ENCODE measurements around the gene ANKRD16. TPM values are rescaled to one million over a fixed set of nuclear protein-coding genes. Genes with fewer than 3 reads are reported as not detected.
"Not testable (repeated sequence)": the region's sequence is repeated elsewhere in the genome, so short reads cannot be mapped to it uniquely, and the experiment has no call there.

The ANKRD16 gene
- total RNA-seq, 2 donors from 2014 or later, result 3.2 to 4.0 TPM

- H3K27me3 Mint-ChIP-seq, result no peaks in the 10 kb centered on the region
- DNase-seq, result no peak
- ATAC-seq, result no peak
- no peaks in the 10 kb centered on the region for H3K9me3 ChIP-seq (ENCODE audit: control insufficient read depth, low read length, poor library complexity, severe bottlenecking)
- H3K4me1 Mint-ChIP-seq, result peaks cover 12% of the 10 kb centered on the region
- H3K27ac Mint-ChIP-seq, result no peak overlapping the region
- H3K36me3 Mint-ChIP-seq (ENCODE audit: low read depth), result peaks cover 16% of the 10 kb centered on the region
- no peak overlapping the region for H3K4me3 Mint-ChIP-seq
Measured at GRCh38 chr10:5917305-5917704, 27.6 kb upstream of the ANKRD16 start.

GRCh38 chr10:5915451-5915850 lies 25.8 kb upstream of the ANKRD16 start:
- Mint-ChIP-seq H3K4me1 (peaks cover 11% of the 10 kb centered on the region), H3K27me3 (no peaks in the 10 kb centered on the region), H3K36me3 (ENCODE audit: low read depth) (peaks cover 15% of the 10 kb centered on the region), H3K27ac (peak overlapping the region; percentile 47), H3K4me3 (no peak overlapping the region)
- ATAC-seq (no peak), DNase-seq (no peak)
- H3K9me3 ChIP-seq (ENCODE audit: control insufficient read depth, low read length, poor library complexity, severe bottlenecking), result no peaks in the 10 kb centered on the region

DNA sequence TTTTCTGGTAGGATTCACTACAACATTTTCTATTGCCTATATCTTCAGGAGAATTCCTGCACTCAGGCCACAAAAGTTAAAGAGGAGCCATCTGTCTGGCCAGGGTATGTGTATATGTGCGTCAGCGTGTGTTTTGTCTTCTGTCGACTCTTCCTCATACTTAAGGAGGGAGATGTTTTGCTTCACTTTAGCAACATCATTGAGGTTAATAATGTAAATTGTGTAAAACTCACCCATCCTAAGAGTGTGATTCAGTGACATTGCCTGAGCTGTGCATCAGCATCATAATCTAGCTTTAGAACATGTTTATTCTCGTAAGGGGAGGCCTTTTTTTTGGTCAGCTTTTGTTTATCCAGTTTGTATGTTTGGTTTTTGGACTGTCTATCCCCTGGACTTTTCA lies 24.0 kb upstream of the ANKRD16 start:
- DNase-seq, result no peak
- no peak for ATAC-seq
- Mint-ChIP-seq H3K27ac (no peak overlapping the region), H3K27me3 (no peaks in the 10 kb centered on the region), H3K4me1 (peaks cover 11% of the 10 kb centered on the region), H3K36me3 (ENCODE audit: low read depth) (peaks cover 15% of the 10 kb centered on the region), H3K4me3 (no peak overlapping the region)
- H3K9me3 ChIP-seq (ENCODE audit: control insufficient read depth, low read length, poor library complexity, severe bottlenecking), result no peaks in the 10 kb centered on the region

DNA sequence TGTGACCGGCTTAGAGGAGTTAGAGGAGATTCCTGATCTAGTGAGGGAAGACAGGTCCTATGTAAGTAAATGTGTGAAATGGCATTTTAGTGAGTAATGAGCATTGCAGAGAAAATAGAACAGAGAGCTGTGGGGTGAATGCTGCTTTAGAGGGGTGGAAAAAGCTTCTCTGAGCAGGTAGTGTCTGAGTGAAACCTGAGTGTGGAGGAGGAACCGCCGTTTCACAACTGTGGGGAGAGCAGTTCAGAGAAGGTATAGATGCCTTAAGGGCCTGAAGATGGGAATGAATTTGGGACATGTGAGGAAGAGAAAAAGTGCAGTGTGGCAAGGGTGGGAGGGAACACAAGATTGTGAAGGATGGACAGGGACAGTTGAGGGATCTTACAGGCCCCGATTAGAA lies 22.0 kb upstream of the ANKRD16 start:
- no peak for ATAC-seq
- H3K4me1 Mint-ChIP-seq, result peaks cover 19% of the 10 kb centered on the region
- H3K36me3 Mint-ChIP-seq (ENCODE audit: low read depth), result peaks cover 12% of the 10 kb centered on the region
- H3K27ac Mint-ChIP-seq, result peak overlapping the region; percentile 86
- H3K27me3 Mint-ChIP-seq, result no peaks in the 10 kb centered on the region
- H3K9me3 ChIP-seq (ENCODE audit: control insufficient read depth, low read length, poor library complexity, severe bottlenecking), result no peaks in the 10 kb centered on the region
- DNase-seq, result no peak
- H3K4me3 Mint-ChIP-seq, result no peak overlapping the region

- H3K4me1 Mint-ChIP-seq, result peaks cover 19% of the 10 kb centered on the region
- peaks cover 10% of the 10 kb centered on the region for H3K36me3 Mint-ChIP-seq (ENCODE audit: low read depth)
- H3K9me3 ChIP-seq (ENCODE audit: control insufficient read depth, low read length, poor library complexity, severe bottlenecking), result no peaks in the 10 kb centered on the region
- no peak overlapping the region for H3K4me3 Mint-ChIP-seq
- ATAC-seq (no peak), DNase-seq (no peak)
- H3K27ac Mint-ChIP-seq, result no peak overlapping the region
- H3K27me3 Mint-ChIP-seq, result no peaks in the 10 kb centered on the region
Measured at GRCh38 chr10:5910323-5911100, 20.8 kb upstream of the ANKRD16 start.

DNA sequence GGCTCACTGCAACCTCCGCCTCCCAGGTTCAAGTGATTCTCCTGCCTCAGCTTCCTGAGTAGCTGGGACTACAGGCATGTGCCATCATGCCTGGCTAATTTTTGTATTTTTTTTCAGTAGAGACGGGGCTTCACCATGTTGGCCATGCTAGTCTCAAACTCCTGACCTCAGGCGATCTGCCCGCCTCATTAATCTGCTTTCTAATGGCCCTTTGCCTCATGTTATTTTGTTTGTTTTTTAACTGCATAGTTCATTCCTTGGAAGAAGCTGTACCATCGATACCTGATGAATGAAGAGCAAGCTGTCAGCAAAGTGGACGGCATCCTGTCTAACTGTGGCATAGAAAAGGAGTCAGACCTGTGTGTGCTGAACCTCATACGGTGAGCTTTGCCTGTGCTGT lies 19.0 kb upstream of the ANKRD16 start:
- H3K27me3 Mint-ChIP-seq; H3K9me3 ChIP-seq (ENCODE audit: control insufficient read depth, low read length, poor library complexity, severe bottlenecking); DNase-seq; ATAC-seq; H3K4me3 Mint-ChIP-seq; H3K27ac Mint-ChIP-seq; H3K36me3 Mint-ChIP-seq (ENCODE audit: low read depth): not testable (repeated sequence)
- peaks cover 20% of the 10 kb centered on the region for H3K4me1 Mint-ChIP-seq

DNA sequence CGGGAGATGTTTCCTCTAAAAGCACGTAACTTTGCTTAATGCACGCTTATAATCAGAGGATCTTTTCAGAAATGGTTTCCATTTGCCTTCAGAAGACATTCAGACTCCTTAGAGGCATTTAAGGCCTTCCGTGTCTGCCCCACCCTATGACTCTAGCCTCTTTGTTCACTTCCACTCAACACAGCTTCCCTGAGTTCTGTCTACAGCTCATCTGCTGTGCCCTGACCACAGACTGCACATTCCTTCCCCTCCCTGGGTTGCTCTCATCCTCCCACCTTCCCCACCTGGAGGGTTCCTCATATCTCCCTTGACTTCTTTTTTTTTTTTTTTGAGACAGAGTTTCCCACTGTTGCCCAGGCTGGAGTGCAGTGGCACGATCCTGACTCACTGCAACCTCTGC lies 17.0 kb upstream of the ANKRD16 start:
- no peak overlapping the region for H3K27ac Mint-ChIP-seq
- H3K4me1 Mint-ChIP-seq, result peaks cover 19% of the 10 kb centered on the region
- no peak for ATAC-seq
- peaks cover 6% of the 10 kb centered on the region for H3K36me3 Mint-ChIP-seq (ENCODE audit: low read depth)
- H3K27me3 Mint-ChIP-seq, result no peaks in the 10 kb centered on the region
- DNase-seq, result no peak
- H3K9me3 ChIP-seq (ENCODE audit: control insufficient read depth, low read length, poor library complexity, severe bottlenecking), result no peaks in the 10 kb centered on the region
- H3K4me3 Mint-ChIP-seq, result no peak overlapping the region

DNA sequence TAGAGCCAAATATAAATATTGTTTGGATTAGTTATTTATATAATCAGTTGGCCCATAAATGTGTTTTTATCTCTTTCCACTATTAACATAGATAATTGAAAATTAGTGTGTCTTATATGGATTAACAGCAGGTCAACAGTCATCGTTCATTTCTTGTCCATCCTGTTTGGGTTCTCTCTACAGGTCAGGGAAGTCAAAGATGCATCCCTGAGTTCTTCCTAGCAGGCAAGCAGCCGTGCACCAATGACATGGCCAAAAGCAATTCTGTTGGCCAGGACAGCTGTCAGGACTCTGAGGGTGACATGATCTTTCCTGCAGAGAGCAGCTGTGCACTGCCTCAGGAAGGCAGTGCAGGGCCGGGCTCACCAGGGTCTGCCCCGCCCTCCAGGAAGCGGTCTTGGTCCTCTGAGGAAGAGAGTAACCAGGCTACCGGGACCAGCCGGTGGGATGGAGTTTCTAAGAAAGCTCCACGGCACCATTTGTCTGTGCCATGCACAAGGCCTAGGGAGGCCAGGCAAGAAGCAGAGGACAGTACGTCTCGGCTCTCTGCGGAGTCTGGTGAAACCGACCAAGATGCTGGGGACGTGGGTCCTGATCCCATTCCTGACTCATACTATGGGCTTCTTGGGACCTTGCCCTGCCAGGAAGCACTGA lies 16.3 kb upstream of the ANKRD16 start:
- H3K27ac Mint-ChIP-seq, result no peak overlapping the region
- no peaks in the 10 kb centered on the region for H3K9me3 ChIP-seq (ENCODE audit: control insufficient read depth, low read length, poor library complexity, severe bottlenecking)
- peaks cover 3% of the 10 kb centered on the region for H3K36me3 Mint-ChIP-seq (ENCODE audit: low read depth)
- H3K4me3 Mint-ChIP-seq, result no peak overlapping the region
- no peak for ATAC-seq
- no peaks in the 10 kb centered on the region for H3K27me3 Mint-ChIP-seq
- peaks cover 17% of the 10 kb centered on the region for H3K4me1 Mint-ChIP-seq
- no peak for DNase-seq

GRCh38 chr10:5904227-5904626 lies 14.5 kb upstream of the ANKRD16 start:
- no peak overlapping the region for H3K27ac Mint-ChIP-seq
- H3K4me1 Mint-ChIP-seq, result peaks cover 17% of the 10 kb centered on the region
- DNase-seq (no peak), ATAC-seq (no peak)
- peaks cover 3% of the 10 kb centered on the region for H3K36me3 Mint-ChIP-seq (ENCODE audit: low read depth)
- H3K27me3 Mint-ChIP-seq, result no peaks in the 10 kb centered on the region
- H3K4me3 Mint-ChIP-seq, result no peak overlapping the region
- no peaks in the 10 kb centered on the region for H3K9me3 ChIP-seq (ENCODE audit: control insufficient read depth, low read length, poor library complexity, severe bottlenecking)

DNA sequence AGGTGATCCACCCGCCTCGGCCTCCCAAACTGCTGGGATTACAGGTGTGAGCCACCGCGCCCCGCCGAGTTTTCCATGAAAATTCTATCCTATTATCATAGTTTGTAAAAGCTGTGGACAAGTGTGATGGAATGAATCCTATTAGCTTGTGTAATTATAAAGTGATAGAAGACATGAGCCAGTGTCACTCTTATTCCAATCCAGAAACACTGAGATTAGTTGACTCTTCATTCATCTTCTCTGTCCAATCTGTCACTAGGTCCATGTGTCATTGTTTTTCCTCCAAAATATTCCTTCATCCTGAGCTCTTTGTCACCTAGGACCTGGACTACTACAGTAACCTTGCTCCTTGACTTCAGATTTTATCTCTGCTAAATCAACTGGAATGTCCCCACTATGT lies 13.9 kb upstream of the ANKRD16 start:
- H3K27ac Mint-ChIP-seq, result no peak overlapping the region
- H3K4me3 Mint-ChIP-seq, result no peak overlapping the region
- H3K36me3 Mint-ChIP-seq (ENCODE audit: low read depth), result peaks cover 3% of the 10 kb centered on the region
- no peaks in the 10 kb centered on the region for H3K27me3 Mint-ChIP-seq
- H3K9me3 ChIP-seq (ENCODE audit: control insufficient read depth, low read length, poor library complexity, severe bottlenecking), result no peaks in the 10 kb centered on the region
- no peak for DNase-seq
- H3K4me1 Mint-ChIP-seq, result peaks cover 17% of the 10 kb centered on the region
- no peak for ATAC-seq

DNA sequence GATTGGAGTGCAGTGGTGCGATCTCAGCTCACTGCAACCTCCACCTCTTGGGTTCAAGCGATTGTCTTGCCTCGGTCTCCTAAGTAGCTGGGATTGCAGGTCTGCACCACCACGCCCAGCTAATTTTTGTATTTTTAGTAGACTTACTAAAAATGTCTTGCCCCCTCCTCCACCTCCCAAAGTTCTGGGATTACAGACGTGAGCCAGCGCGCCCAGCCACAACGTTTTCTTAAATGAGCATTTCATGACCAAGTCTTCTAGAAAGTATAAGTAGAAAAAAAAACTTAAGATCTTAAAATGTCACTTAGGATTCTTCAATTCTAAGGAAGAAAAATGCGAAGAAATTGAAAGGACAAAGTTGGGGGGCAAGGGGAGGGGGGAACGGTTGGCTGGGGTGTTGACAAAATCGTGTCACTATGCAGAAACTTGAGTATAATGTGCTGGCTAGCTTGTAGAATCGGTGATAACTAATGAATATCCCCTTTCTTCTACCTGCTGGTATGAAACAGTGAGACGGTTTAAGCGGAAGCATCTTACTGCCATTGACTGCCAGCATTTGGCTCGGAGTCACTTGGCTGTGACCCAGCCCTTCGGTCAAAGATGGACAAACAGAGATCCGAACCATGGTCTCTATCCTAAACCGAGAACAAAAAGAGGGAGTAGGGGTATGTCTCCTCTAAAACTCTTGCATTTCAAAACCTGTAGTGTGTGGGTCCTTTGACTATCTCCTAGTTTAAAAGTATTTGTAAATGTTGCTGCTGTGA lies 13.0 kb upstream of the ANKRD16 start:
- H3K36me3 Mint-ChIP-seq (ENCODE audit: low read depth), result peaks cover 3% of the 10 kb centered on the region
- DNase-seq (no peak), ATAC-seq (no peak)
- no peak overlapping the region for H3K27ac Mint-ChIP-seq
- no peak overlapping the region for H3K4me3 Mint-ChIP-seq
- H3K9me3 ChIP-seq (ENCODE audit: control insufficient read depth, low read length, poor library complexity, severe bottlenecking), result no peaks in the 10 kb centered on the region
- H3K4me1 Mint-ChIP-seq, result peaks cover 12% of the 10 kb centered on the region
- no peaks in the 10 kb centered on the region for H3K27me3 Mint-ChIP-seq

- Mint-ChIP-seq H3K4me3 (no peak overlapping the region), H3K4me1 (peaks cover 17% of the 10 kb centered on the region), H3K27me3 (no peaks in the 10 kb centered on the region), H3K27ac (no peak overlapping the region), H3K36me3 (ENCODE audit: low read depth) (no peaks in the 10 kb centered on the region)
- DNase-seq, result no peak
- ATAC-seq, result no peak
- no peaks in the 10 kb centered on the region for H3K9me3 ChIP-seq (ENCODE audit: control insufficient read depth, low read length, poor library complexity, severe bottlenecking)
Measured at GRCh38 chr10:5900247-5900646, 10.6 kb upstream of the ANKRD16 start.

DNA sequence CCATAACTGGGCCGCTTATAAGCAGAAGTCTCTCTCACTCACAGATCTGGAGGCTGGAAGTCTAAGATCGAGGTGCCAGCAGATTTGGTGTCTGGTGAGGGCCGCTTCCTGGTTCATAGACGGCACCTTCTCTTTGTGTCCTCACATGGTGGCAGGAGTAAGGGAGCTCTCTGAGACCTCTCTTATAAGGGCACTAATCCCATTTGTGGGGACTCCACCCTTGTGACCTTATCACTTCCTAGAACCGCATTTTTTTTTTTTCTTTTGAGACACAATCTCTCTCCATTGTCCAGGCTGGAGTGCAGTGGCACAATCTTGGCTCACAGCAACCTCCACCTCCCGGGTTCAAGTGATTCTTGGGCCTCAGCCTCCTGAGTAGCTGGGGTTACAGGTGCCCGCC lies 8.5 kb upstream of the ANKRD16 start:
- H3K36me3 Mint-ChIP-seq (ENCODE audit: low read depth), result peaks cover 2% of the 10 kb centered on the region
- H3K9me3 ChIP-seq (ENCODE audit: control insufficient read depth, low read length, poor library complexity, severe bottlenecking), result no peaks in the 10 kb centered on the region

More for the DNA sequence above, 8.5 kb upstream of the ANKRD16 start:
- Mint-ChIP-seq H3K27me3 (no peaks in the 10 kb centered on the region), H3K4me1 (peaks cover 25% of the 10 kb centered on the region), H3K27ac (peak overlapping the region; percentile 0), H3K4me3 (no peak overlapping the region)
- ATAC-seq (no peak), DNase-seq (no peak)

Measured in T-helper 17 cell (primary cell).